ENCODE results near the gene DUSP15.

GRCh38 chr20:31841928-31842327 lies 28.4 kb downstream of the DUSP15 start:
- TF ChIP-seq POLR2A (IDR thresholded peaks at IDR 0.05): no peak
- TF ChIP-seq, protein P1, sequence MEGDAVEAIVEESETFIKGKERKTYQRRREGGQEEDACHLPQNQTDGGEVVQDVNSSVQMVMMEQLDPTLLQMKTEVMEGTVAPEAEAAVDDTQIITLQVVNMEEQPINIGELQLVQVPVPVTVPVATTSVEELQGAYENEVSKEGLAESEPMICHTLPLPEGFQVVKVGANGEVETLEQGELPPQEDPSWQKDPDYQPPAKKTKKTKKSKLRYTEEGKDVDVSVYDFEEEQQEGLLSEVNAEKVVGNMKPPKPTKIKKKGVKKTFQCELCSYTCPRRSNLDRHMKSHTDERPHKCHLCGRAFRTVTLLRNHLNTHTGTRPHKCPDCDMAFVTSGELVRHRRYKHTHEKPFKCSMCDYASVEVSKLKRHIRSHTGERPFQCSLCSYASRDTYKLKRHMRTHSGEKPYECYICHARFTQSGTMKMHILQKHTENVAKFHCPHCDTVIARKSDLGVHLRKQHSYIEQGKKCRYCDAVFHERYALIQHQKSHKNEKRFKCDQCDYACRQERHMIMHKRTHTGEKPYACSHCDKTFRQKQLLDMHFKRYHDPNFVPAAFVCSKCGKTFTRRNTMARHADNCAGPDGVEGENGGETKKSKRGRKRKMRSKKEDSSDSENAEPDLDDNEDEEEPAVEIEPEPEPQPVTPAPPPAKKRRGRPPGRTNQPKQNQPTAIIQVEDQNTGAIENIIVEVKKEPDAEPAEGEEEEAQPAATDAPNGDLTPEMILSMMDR (IDR thresholded peaks at IDR 0.05): no peak
